Renal cortex interstitium (tissue), 11 donors: ENCODE results near the gene TLR4. TPM values are rescaled to one million over a fixed set of nuclear protein-coding genes. Genes with fewer than 3 reads are reported as not detected.

Experiments used
- DNase-seq, 11 donors: peaks; one replicate each; pipeline ENCODE4 v3.0.0-alpha.2; 2013; ENCODE audit warnings: low read depth in 9 of 11, low spot score in 4 of 11; ENCODE audit errors: extremely low read depth in 1 of 11
- polyA plus RNA-seq, 3 donors: library from polyadenylated mRNA; unstranded; fragments of 120-200 nt; gene quantifications; one replicate each; pipeline ENCODE4 v1.2.1, GENCODE V29; 2013; ENCODE audit not compliant: insufficient read length in 3 of 3

Gene TLR4
- polyA plus RNA-seq, 3 donors: 7.6 to 9.0 (median 9.0) TPM

GRCh38 chr9:117734523-117735314, 30.5 kb downstream of the TLR4 start:
- DNase-seq: no peak

DNA sequence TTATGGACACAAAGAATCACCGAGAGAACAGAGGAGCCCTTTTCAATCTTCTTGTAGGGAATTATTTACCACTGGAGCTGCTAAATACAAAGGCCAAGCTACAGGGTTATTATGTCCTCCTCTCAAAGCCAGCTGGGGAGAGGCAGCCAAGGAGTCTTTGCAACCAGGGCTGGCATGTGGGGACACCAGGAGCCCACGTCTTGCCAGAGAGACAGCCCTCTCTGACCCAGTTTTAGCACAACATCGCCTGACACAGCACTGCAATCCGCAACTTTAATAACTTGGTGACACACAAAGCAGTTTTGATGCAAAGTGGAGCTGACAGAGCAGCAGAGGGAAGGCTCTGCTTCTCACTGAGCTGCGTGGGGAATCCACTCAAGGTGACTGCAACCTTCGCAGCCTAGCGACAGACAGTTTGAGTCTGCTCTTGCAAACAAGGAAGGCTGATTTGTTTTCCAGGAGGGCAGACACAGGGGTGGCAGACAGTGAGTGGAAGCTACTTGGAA, 33.6 kb downstream of the TLR4 start:
- no peak for DNase-seq

DNA sequence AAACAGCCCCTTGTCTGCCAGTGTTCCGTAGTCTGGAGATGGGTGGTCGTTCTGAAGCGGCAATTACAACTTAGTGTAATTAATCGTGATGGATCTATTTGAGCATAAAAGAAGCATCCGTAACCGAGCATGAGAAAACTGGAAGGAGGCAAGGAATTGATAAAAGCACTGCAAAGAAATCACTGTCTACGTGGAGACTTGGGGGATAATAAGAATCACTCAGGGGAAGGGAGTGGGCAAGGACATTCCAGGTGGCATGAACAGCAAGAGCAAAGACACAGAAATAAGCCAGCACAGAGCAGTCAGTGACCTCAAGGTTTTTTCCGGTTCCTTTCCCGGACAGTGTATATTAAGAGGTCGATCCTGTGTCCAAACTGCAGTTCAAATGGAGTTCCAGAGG, 35.0 kb downstream of the TLR4 start:
- DNase-seq: no peak

DNA sequence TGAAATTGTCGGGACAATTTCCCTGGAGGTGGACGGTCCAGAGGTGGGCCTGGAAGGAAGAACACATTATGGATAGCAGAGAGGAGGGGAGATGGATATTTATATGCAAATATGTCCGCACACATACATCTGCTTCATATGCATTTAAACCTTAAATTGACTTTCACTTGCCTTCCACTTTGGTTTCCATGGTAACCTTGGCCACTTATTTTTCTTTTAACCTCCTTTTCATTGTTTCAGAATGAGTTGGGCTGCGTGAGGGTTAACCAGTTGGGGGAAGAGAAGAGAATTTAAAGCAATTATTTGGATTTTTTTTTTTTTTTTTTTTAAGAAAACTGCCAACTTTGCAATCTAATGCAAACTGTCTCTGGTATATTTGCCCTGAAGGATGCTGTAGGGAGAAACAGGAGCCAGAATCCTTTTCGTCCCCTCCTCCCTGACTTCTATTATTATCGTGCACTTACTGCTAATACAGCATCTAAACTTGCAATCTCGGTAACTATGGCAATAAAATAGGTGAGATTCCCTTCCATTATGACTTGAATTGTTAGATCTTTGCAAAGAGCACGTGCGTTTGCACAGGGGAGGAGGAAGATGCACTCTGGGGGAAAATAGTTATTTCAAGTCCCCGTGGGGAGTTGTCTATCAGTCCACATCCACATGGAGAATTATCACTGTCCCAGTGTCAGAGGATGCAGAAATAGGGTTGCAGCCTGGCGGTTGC, 35.6 kb downstream of the TLR4 start:
- no peak for DNase-seq

DNA sequence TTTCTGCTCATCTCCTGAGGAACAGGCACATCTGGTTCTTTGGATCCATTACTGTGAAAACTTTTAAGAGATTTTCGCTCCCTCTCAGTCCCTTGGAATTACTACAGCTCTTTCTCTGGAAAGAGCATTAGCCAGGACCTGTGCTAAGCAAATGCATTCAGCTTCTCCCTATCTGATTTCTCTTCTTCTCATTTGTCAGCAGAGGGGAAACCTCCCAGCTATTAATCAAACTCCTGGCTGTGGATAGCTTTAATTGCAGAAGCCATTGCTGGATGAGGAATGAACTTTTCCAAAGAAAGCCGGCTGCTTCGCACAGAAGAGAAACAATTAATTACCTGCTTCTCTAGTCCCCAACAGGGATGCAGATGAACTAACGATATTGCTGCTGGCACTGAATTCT, 37.9 kb downstream of the TLR4 start:
- DNase-seq: peak in 3 of 11 donors; percentile 31 to 46 (median 42)

DNA sequence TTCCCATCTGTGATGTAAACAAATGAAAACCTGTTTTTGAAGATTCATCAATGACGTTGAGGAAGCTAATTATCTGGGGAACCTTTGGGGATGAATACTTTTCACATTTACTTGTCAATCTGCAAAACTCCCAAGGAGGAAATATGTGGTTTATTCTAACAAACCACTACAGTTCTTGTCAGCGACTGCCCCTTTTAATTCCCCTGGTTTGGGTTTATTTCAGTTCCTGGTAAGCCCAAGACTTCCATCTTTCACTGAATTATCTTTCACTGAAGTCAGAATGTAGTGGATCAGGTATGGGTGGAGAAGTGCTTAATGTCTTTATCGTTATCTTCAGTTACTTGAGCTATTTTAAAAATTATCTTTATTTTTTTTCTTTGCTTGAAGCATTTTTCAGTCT, 40.2 kb downstream of the TLR4 start:
- no peak for DNase-seq

- no peak for DNase-seq
Observed at GRCh38 chr9:117744856-117745389, 40.7 kb downstream of the TLR4 start.

- DNase-seq: no peak
Observed at GRCh38 chr9:117745598-117745997, 41.4 kb downstream of the TLR4 start.

DNA sequence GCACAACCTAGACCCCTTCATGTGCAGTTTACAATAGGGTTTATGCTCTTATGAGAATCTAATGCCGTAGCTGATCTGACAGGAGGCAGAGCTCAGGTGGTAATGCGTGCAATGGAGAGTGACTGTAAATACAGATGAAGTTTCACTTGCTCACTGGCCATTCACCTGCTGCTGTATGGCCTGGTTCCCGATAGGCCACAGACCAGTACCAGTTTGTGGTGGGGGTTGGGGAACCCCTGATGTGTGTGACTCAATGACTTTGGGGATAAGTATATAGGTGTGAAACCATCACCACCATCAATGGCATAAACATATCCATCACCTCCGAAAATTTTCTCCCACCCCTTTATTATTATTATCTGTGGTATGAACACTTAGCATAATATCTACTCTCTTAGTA, 42.1 kb downstream of the TLR4 start:
- DNase-seq: no peak

DNA sequence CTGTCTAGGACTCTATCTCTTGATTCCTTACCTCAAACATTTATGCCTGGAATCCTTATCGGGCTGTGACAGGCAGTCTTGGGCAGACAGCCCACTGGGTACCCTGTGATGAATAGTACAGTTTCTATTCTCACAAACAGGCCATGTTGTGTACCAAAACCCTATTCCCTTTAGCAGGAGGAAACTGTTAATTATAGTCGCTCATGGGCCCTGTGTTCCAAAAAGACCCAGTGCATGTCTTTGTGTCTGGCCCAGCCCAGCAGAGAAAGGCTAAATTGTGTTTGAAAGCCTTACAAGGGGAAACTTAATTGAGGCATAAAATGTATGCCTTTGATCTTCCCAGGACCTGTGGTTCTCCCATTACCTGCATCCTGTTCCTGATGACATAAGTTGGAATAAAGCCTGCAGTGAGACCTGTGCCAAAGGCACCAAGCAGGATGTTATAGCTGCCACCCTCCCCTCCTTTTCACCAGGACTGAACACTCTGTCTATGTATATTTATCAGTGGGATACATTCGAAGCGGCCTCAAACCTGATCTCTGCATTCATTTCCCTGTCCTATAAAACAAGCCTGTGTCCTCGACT, 43.3 kb downstream of the TLR4 start:
- DNase-seq: no peak

DNA sequence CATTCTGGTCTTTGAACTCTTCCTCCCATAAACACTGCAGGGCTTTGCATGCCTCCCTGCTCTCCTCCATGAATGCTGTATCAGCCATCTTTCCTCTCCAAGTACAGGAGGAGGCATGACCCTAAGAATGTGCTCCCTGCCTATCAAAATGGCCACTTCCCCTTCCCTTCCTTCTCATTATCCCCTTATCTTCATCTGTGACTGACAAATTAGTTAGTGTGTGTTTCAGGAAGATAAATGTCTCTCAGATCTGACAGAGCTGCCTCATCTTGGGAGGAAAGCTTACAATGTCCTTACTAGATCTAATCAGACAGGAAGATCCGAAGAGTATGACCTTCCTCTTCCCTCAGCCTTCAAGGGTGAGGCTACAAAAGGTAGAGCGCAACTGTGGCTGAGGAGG, 46.2 kb downstream of the TLR4 start:
- DNase-seq: no peak

GRCh38 chr9:117752894-117753293, 48.7 kb downstream of the TLR4 start:
- DNase-seq: no peak

- DNase-seq: no peak
Observed at GRCh38 chr9:117757561-117758190, 53.5 kb downstream of the TLR4 start.

- DNase-seq: no peak
Observed at GRCh38 chr9:117763314-117763713, 59.1 kb downstream of the TLR4 start.

DNA sequence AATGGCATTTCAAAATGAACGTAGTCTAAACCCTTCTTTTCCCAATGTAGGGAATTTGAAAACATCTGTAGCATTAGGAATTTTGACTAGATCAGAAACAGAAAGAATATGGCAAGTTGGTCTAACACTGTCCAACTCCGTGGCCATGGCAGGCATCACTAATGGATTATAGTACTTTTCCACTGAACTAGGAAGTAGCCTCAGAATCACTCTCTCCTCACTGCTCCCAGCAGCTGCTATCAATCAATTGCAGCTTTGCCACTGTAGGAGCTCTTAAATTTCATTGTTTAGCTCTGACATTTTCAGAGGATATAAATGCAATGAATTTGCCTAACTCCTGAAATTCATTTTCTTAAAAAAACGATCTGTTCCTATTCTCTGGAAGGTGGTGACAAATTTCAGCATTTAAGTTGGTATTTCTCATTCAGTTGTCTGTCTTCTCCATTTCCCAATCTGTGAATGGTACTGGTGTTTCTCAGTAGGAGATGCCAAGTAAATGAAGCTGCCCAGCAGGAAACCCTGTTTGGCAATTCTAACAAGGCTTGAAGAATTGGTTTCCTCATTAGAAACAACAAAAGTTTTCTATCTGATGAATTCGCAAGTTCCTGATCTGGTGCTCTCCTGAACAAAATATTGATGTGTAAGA, 64.7 kb downstream of the TLR4 start:
- no peak for DNase-seq

- DNase-seq: peak in 5 of 11 donors; percentile 27 to 58 (median 31)
Observed at GRCh38 chr9:117771136-117771535, 66.9 kb downstream of the TLR4 start.

GRCh38 chr9:117772960-117773359, 68.8 kb downstream of the TLR4 start:
- DNase-seq: no peak
